GM11168 (cell line): ENCODE data around the gene ZDHHC20.

Experiments
- in situ Hi-C: fragments of 300-500 bp; cut with MboI; formaldehyde crosslinking; loops from one replicate; pipeline ENCODE4 v1.12.0; 2022; ENCODE audit warnings: low sequenced_read_pairs; ENCODE audit not compliant: unreplicated experiment

Gene ZDHHC20

DNA sequence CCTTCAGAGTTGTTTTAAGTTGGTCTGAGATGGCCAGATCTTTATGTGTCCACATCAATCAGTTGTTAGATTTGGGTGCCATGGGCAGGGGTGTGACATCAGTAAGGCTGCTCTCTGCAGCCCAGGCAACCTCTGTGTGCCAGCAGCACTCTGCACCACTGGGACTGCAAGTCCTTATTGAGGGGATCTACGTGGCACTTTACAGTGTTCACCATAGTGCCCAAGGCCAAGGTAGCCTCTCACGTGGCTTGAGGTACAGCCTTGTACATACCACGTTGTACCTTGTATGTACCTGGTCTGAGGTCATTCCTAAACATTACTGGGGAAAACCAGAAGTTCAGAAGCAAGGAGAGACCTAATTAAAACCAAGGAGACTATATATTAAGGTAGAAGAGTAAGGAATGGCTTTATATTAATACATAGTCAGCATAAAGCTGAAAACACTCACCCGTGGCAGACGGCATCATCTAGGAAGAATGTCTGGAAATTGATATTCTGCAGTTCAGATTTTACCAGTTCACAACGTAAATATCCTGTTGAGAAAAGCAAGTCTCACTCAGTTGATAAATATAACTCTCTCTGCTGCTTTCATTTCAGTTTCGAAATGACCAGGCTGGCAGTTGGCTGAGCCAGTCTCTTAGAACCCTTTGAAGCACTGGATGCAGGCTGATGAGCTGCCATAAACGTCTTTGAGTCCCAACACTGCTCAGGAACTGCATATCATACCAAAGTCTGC, 128.8 kb downstream of the ZDHHC20 start:
- in situ Hi-C loops, result no loop called here

DNA sequence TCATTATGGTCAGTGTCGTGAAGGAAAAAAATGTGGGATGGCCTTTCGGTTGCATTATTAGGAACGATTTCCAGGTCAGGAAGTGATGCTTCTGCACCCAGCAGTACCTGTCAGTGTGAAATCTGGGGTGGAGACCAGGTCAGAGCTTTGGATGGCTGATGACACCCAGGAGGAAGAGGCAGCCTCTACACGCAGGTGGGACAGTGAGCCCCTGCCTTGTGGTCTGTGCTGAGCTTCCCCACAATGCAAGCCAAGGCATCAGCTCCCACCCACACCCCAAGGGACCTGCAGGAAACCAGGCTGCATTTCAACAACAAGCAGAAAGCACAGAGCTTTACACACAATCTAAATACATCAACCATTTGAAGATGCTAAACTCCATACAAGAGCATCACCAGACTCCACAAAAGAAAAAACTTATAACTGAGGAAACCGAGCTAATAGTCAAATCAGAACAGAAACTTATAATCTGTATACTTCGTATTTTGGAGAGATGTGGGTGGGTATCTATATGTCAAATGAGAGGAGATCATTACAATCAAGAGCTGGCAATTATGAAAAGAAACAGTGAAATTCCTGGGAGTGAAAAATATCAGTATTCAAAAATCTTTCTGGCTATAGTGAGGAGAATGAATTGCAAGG, 130.1 kb downstream of the ZDHHC20 start:
- in situ Hi-C loops, result no loop called here

DNA sequence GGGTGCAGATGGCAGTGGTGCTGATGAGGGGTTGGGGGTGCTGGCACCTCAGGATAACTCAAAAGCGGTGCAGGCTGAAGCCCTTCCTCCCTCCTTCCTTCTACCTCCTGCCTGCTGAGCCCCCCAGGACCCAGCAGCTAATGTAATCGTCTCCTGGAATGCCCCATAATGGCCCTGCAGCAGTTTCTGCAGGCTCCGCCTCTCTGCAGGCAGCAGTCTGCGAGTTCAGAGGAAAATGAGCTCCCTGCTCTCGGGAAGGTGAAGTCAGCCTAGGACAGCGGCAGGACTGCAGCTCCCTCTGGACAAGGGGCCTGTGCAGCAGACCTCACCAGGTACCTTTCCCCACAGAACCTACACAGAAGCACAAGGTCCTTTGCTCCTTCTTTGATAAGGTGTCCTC, 130.9 kb downstream of the ZDHHC20 start:
- in situ Hi-C loops, result no loop called here

DNA sequence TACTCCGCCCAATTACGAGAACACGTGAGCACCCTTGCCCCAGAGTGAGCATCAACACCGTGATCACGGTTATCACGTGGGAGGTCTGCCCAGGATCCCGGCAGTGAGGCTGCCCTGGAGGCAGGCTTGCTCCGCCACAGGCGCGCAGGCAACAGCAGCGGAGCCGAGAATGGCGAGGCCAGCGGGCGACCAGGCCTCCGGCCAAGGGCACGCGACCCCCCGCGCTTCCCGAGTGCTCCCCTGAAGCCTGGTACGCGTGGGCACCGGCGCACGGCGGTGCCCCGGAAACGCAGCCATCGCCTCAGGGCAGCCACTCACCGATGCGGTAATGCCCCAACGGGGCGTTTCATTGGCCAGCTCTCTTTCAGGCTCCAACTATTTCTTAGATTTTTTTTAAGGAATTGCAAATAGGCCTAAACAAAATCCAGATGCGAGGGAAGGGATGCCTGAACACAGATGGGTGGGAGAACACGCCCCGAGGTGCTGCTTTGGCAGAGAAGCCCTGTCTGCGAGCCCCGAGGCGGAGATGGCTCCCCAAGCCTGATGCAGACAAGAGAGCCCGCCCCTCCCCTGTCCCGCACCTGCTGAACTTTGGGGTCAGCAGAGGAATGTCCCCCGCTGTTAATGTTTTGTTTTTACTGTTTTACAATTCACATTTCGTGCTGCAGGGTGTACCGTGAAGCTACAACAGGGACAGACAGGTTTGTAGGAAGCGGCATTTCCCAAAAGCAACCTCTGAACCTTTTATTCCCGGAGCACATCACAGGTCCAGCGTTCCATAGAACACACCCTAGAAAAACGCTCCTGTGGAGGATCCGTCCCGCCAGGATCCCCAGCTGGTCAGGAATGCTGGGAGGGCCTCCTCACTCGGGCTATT, 132.7 kb downstream of the ZDHHC20 start:
- in situ Hi-C loops, result no loop called here

DNA sequence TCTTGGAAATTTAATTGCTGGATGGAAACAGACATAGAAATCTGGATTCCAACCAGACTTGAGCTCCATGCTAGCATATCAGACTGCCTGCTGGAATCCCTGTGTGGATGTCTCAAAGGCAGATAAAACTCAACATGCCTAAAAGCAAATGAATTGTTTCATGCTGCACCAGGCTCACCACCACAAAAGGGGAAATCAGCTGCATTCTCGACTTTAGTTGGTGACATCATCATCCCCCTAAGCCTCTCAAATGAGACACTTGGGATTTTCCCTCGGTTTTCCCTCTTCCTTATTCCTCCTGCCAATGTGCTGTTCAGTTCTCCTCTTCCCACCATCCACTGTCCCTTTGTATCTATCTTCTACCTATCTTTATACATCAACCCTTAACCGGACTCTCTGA, 134.3 kb downstream of the ZDHHC20 start:
- in situ Hi-C loops, result no loop called here

DNA sequence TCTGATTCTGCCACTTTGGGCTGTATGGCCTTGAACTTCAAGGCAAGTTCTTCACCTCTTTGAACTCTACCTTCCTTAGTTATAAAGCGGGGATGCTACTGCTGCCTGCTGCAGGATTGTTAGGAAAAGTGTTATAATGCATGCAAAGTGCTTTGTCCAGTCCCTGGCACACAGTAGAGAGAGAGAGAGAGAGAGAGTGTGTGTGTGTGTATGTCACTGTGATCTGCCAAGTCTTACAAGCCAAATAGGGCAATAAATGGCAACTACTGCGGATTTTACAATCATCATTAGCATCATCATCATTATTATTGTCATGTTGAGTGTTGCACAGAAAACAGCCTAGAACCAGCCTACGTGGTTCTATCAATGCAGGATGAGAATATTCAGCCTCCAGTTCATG, 136.1 kb downstream of the ZDHHC20 start:
- in situ Hi-C loops, result no loop called here
